Measurements from ENCODE around the gene NFYB.
"Not testable (repeated sequence)": the region's sequence is repeated elsewhere in the genome, so short reads cannot be mapped to it uniquely, and the experiment has no call there.

Gene NFYB

GRCh38 chr12:104114834-104115586 is 23.0 kb downstream of the NFYB start:
- not testable (repeated sequence) for DNase-seq

GRCh38 chr12:104109446-104110271 is 28.4 kb downstream of the NFYB start:
- no peak for DNase-seq

- DNase-seq: no peak
Observed at GRCh38 chr12:104108755-104109445, 29.1 kb downstream of the NFYB start.

- DNase-seq: no peak
Observed at GRCh38 chr12:104106965-104107364, 31.0 kb downstream of the NFYB start.

- no peak for DNase-seq
Observed at GRCh38 chr12:104105461-104105860, 32.5 kb downstream of the NFYB start.

GRCh38 chr12:104097954-104098353 is 40.1 kb downstream of the NFYB start:
- no peak for DNase-seq

- no peak for DNase-seq
Observed at GRCh38 chr12:104095289-104095688, 42.7 kb downstream of the NFYB start.

- no peak for DNase-seq
Observed at GRCh38 chr12:104094284-104094683, 43.7 kb downstream of the NFYB start.

GRCh38 chr12:104091136-104091535 is 46.9 kb downstream of the NFYB start:
- no peak for DNase-seq

GRCh38 chr12:104090685-104091084 is 47.3 kb downstream of the NFYB start:
- no peak for DNase-seq

GRCh38 chr12:104083769-104084475 is 54.1 kb downstream of the NFYB start:
- no peak for DNase-seq

GRCh38 chr12:104080764-104081163 is 57.2 kb downstream of the NFYB start:
- DNase-seq: no peak

GRCh38 chr12:104079024-104079423 is 59.0 kb downstream of the NFYB start:
- DNase-seq: no peak

- no peak for DNase-seq
Observed at GRCh38 chr12:104073699-104074098, 64.3 kb downstream of the NFYB start.

- no peak for DNase-seq
Observed at GRCh38 chr12:104072099-104072498, 65.9 kb downstream of the NFYB start.
